ENCODE results near the gene CLEC16A. TPM values are rescaled to one million over a fixed set of nuclear protein-coding genes. Genes with fewer than 3 reads are reported as not detected.

The CLEC16A gene
- polyA plus RNA-seq, 3 donors, result 3.4 to 12.0 (median 5.8) TPM

- H3K4me1 Mint-ChIP-seq, result no peaks in the 10 kb centered on the region
These were observed 229.1 kb downstream of the CLEC16A start for GRCh38 chr16:11173426-11173825.

GRCh38 chr16:11174141-11174540 is 229.8 kb downstream of the CLEC16A start:
- TF ChIP-seq CTCF (IDR thresholded peaks at IDR 0.05), result no peak
- H3K36me3 Mint-ChIP-seq, result peaks cover 54 to 66% of the 10 kb centered on the region in 2 donors
- H2AFZ ChIP-seq (ENCODE audit: insufficient read depth, low read depth, low read length, poor library complexity, severe bottlenecking), result no peak overlapping the region
- H3K27ac ChIP-seq (ENCODE audit: low read depth in 1 of 2, low read length in 2 of 2), result no peak overlapping the region
- intact Hi-C loops (cut with micrococcal nuclease), result no loop called here
- H3K4me1 Mint-ChIP-seq, result peaks cover 4% of the 10 kb centered on the region
- no peak for DNase-seq
- 97% methylated on average over 26 of the region's 26 CpGs for WGBS (ENCODE audit: insufficient coverage)
- H3K4me1 ChIP-seq (ENCODE audit: control insufficient read depth in 1 of 2, insufficient read depth in 2 of 2, low read length in 2 of 2), result peaks cover under 1 to 1% of the 10 kb centered on the region in 2 donors
- H3K9ac ChIP-seq (ENCODE audit: insufficient read depth, low read length, poor library complexity, severe bottlenecking), result no peak overlapping the region
- no peak overlapping the region for H3K27ac Mint-ChIP-seq
- H3K4me2 ChIP-seq (replicated peaks; ENCODE audit: extremely low read depth, low read length, poor library complexity, severe bottlenecking), result no peak overlapping the region
- no peaks in the 10 kb centered on the region for H4K20me1 ChIP-seq (ENCODE audit: insufficient read depth, low read length)
- no peaks in the 10 kb centered on the region for H3K79me2 ChIP-seq (ENCODE audit: insufficient read depth, low read length)
- H3K4me3 ChIP-seq (replicated peaks in 1 of 3; ENCODE audit: low read depth in 2 of 3, low read length in 3 of 3), result no peak overlapping the region
- no peaks in the 10 kb centered on the region for H3K9me3 ChIP-seq (replicated peaks in 1 of 2; ENCODE audit: control insufficient read depth in 1 of 2, insufficient read depth in 1 of 2, low read length in 2 of 2)
- peaks cover 15 to 54% of the 10 kb centered on the region in 2 donors for H3K36me3 ChIP-seq (replicated peaks in 1 of 2; ENCODE audit: control insufficient read depth in 1 of 2, insufficient read depth in 2 of 2, low read length in 2 of 2)
- peaks cover 0 to 3% (median 0%) of the 10 kb centered on the region in 3 donors for H3K27me3 Mint-ChIP-seq (ENCODE audit: low read depth in 3 of 3)
- H3K4me3 Mint-ChIP-seq, result no peak overlapping the region
- H3K27me3 ChIP-seq (ENCODE audit: control insufficient read depth in 2 of 2, insufficient read depth in 2 of 2, low read length in 2 of 2), result no peaks in the 10 kb centered on the region
- peaks cover 0 to 3% (median 0%) of the 10 kb centered on the region in 7 donors for H3K9me3 Mint-ChIP-seq

More at GRCh38 chr16:11173426-11173825, 229.1 kb downstream of the CLEC16A start:
- no peak overlapping the region for H3K9ac ChIP-seq (ENCODE audit: insufficient read depth, low read length, poor library complexity, severe bottlenecking)
- DNase-seq, result no peak
- no peaks in the 10 kb centered on the region for H4K20me1 ChIP-seq (ENCODE audit: insufficient read depth, low read length)
- intact Hi-C loops (cut with micrococcal nuclease), result no loop called here
- peaks cover 0 to 3% (median 0%) of the 10 kb centered on the region in 7 donors for H3K9me3 Mint-ChIP-seq
- no peak for TF ChIP-seq CTCF (IDR thresholded peaks at IDR 0.05)
- no peaks in the 10 kb centered on the region for H3K27me3 ChIP-seq (ENCODE audit: control insufficient read depth in 2 of 2, insufficient read depth in 2 of 2, low read length in 2 of 2)
- H3K79me2 ChIP-seq (ENCODE audit: insufficient read depth, low read length), result no peaks in the 10 kb centered on the region
- no peak overlapping the region for H3K4me2 ChIP-seq (replicated peaks; ENCODE audit: extremely low read depth, low read length, poor library complexity, severe bottlenecking)
- no peak overlapping the region for H3K4me3 ChIP-seq (replicated peaks in 1 of 3; ENCODE audit: low read depth in 2 of 3, low read length in 3 of 3)
- peaks cover 14 to 55% of the 10 kb centered on the region in 2 donors for H3K36me3 ChIP-seq (replicated peaks in 1 of 2; ENCODE audit: control insufficient read depth in 1 of 2, insufficient read depth in 2 of 2, low read length in 2 of 2)
- 98% methylated on average over 12 of the region's 15 CpGs for WGBS (ENCODE audit: insufficient coverage)
- no peak overlapping the region for H3K4me3 Mint-ChIP-seq
- no peak overlapping the region for H2AFZ ChIP-seq (ENCODE audit: insufficient read depth, low read depth, low read length, poor library complexity, severe bottlenecking)
- no peak overlapping the region for H3K27ac Mint-ChIP-seq
- no peaks in the 10 kb centered on the region for H3K4me1 ChIP-seq (ENCODE audit: control insufficient read depth in 1 of 2, insufficient read depth in 2 of 2, low read length in 2 of 2)
- H3K9me3 ChIP-seq (replicated peaks in 1 of 2; ENCODE audit: control insufficient read depth in 1 of 2, insufficient read depth in 1 of 2, low read length in 2 of 2), result no peaks in the 10 kb centered on the region
- peaks cover 54 to 67% of the 10 kb centered on the region in 2 donors for H3K36me3 Mint-ChIP-seq
- peaks cover 0 to 2% (median 0%) of the 10 kb centered on the region in 3 donors for H3K27me3 Mint-ChIP-seq (ENCODE audit: low read depth in 3 of 3)
- no peak overlapping the region for H3K27ac ChIP-seq (ENCODE audit: low read depth in 1 of 2, low read length in 2 of 2)

All from CD14-positive monocyte (primary cell).